HepG2 (cell line): ENCODE data around the gene KL. TPM values are rescaled to one million over a fixed set of nuclear protein-coding genes. Genes with fewer than 3 reads are reported as not detected.

ENCODE experiments used
- ATAC-seq: fragments of 200-7000 bp; cut with Tn5 transposase; 3 replicates; pipeline ENCODE4 v1.9.1; 2020; ENCODE audit warnings: mild to moderate bottlenecking, moderate library complexity
- BruUV-seq: library from RNA; stranded (reverse); fragments of 400-500 nt; replicated peaks from 2 replicates; lab custom pipeline; 2021; lab: Mats Ljungman, UMichigan
- CTCF ChIA-PET: fragments of 300-600 bp; formaldehyde crosslinking; extraction: SDS; loops from one replicate; lab custom pipeline; 2021; ENCODE audit warnings: low total read pairs, inconsistent platforms, low intra/inter-chr PET ratio; lab: Yijun Ruan, JAX
- POLR2A ChIA-PET: fragments of 350-600 bp; sonication (Branson Sonifier 250); formaldehyde crosslinking; loops from one replicate; lab custom pipeline; 2020; ENCODE audit warnings: antibody characterized with exemption, inconsistent platforms; lab: Yijun Ruan, JAX
- DNase-seq: peaks from one replicate; pipeline ENCODE4 v3.0.0-alpha.2; 2015; ENCODE audit warnings: low spot score
- FAIRE-seq: peaks from 3 replicates; lab custom pipeline; 2011; peaks lifted over from hg19 to GRCh38; lab: Jason Lieb, UNC
- H2AFZ ChIP-seq: one replicate; pipeline ENCODE4 v1.6.1; 2011; ENCODE audit warnings: low read length, inconsistent platforms
- H3K27ac ChIP-seq: fragments of 300-600 bp; 3 replicates; pipeline ENCODE4 v1.8.0; 2011; ENCODE audit warnings: mixed run types, mild to moderate bottlenecking, mixed read lengths, low read length, inconsistent platforms; ENCODE audit not compliant: insufficient read depth; ENCODE audit errors: extremely low read length
- H3K27me3 ChIP-seq, 2 experiments: fragments of 200-600 bp in 1 of 2; 2 replicates in 1 of 2; 3 replicates in 1 of 2; pipeline versions ENCODE4 v1.6.0 to v1.8.0; 2011; ENCODE audit warnings: low read length in 2 of 2, mild to moderate bottlenecking in 2 of 2, moderate library complexity in 2 of 2, inconsistent platforms in 1 of 2; ENCODE audit not compliant: insufficient read depth in 2 of 2, control insufficient read depth in 1 of 2
- H3K36me3 ChIP-seq, 2 experiments: fragments of 200-600 bp in 1 of 2; replicated peaks in 1 of 2; 2 replicates in 1 of 2; 3 replicates in 1 of 2; pipeline versions ENCODE4 v1.5.1 to v1.8.0; 2011; ENCODE audit warnings: low read length in 2 of 2, inconsistent platforms in 1 of 2; ENCODE audit not compliant: insufficient read depth in 2 of 2, control insufficient read depth in 1 of 2
- H3K4me1 ChIP-seq: 2 replicates; pipeline ENCODE4 v1.5.1; 2012; ENCODE audit warnings: low read length, inconsistent platforms; ENCODE audit not compliant: insufficient read depth
- H3K4me2 ChIP-seq: 2 replicates; pipeline ENCODE4 v1.6.0; 2011; ENCODE audit warnings: low read depth, low read length, inconsistent platforms
- H3K4me3 ChIP-seq, 3 experiments: fragments of 200-600 bp in 1 of 3; sonication (generic), shearing (Covaris generic) in 1 of 3; replicated peaks in 1 of 3; 2 replicates each; pipeline ENCODE4 v1.5.1; 2011 to 2016; ENCODE audit warnings: low read length in 3 of 3, inconsistent platforms in 2 of 3, low read depth in 2 of 3, mild to moderate bottlenecking in 2 of 3, control low read depth in 1 of 3, mixed read lengths in 1 of 3; ENCODE audit not compliant: insufficient read depth in 1 of 3
- H3K79me2 ChIP-seq: one replicate; pipeline ENCODE4 v1.6.1; 2011; ENCODE audit warnings: low read length, inconsistent platforms; ENCODE audit not compliant: insufficient read depth
- H3K9ac ChIP-seq: 2 replicates; pipeline ENCODE4 v1.6.0; 2011; ENCODE audit warnings: mild to moderate bottlenecking, low read depth, low read length, inconsistent platforms; ENCODE audit not compliant: insufficient read depth
- H3K9me3 ChIP-seq: 2 replicates; pipeline ENCODE4 v1.5.1; 2012; ENCODE audit warnings: mild to moderate bottlenecking, low read length
- H4K20me1 ChIP-seq: 2 replicates; pipeline ENCODE4 v1.6.0; 2011; ENCODE audit warnings: inconsistent platforms, mild to moderate bottlenecking, low read length, moderate library complexity; ENCODE audit not compliant: insufficient read depth
- ATF7-NPFF ChIP-seq: sonication (generic); formaldehyde crosslinking; IDR thresholded peaks from 2 replicates; pipeline ENCODE4 v1.8.1; 2023; ENCODE audit warnings: mild to moderate bottlenecking, low read depth, missing genetic modification reagents, moderate library complexity
- FOXJ3 ChIP-seq: sonication (generic); formaldehyde crosslinking; IDR thresholded peaks from 2 replicates; pipeline ENCODE4 v1.4.0; 2020; ENCODE audit warnings: missing genetic modification reagents, mild to moderate bottlenecking, borderline replicate concordance
- HIC2 ChIP-seq: sonication (generic); formaldehyde crosslinking; IDR thresholded peaks from 2 replicates; pipeline ENCODE4 v1.9.0; 2022; ENCODE audit warnings: low read depth, missing genetic modification reagents
- HNRNPL ChIP-seq: fragments of 200-400 bp; formaldehyde crosslinking; IDR thresholded peaks from 2 replicates; pipeline ENCODE4 v1.6.1; 2017; ENCODE audit warnings: mild to moderate bottlenecking, low read depth, low read length
- NFRKB ChIP-seq: fragments of 450-650 bp; IDR thresholded peaks from 2 replicates; pipeline ENCODE4 v1.6.1; 2017
- PHF5A ChIP-seq: IDR thresholded peaks from one replicate; pipeline ENCODE4 v1.6.1; 2018; ENCODE audit warnings: low read depth, missing genetic modification reagents; ENCODE audit not compliant: unreplicated experiment
- RERE ChIP-seq: IDR thresholded peaks from 2 replicates; pipeline ENCODE4 v1.6.1; 2016; ENCODE audit warnings: low read depth, missing genetic modification reagents, missing compliant biosample characterization
- ZBTB49 ChIP-seq: sonication (generic); formaldehyde crosslinking; IDR thresholded peaks from 2 replicates; pipeline ENCODE4 v1.4.0; 2020; ENCODE audit warnings: missing genetic modification reagents, borderline replicate concordance
- ZNF121 ChIP-seq: sonication (generic); formaldehyde crosslinking; IDR thresholded peaks from 2 replicates; pipeline ENCODE4 v1.5.0; 2020; ENCODE audit warnings: mild to moderate bottlenecking, missing genetic modification reagents
- ZNF205 ChIP-seq: IDR thresholded peaks from 2 replicates; pipeline ENCODE4 v1.6.1; 2018; ENCODE audit warnings: missing biosample characterization, missing genetic modification reagents
- ZNF256 ChIP-seq: sonication (generic); formaldehyde crosslinking; conservative IDR thresholded peaks from 2 replicates; pipeline ENCODE4 v1.4.0; 2020; ENCODE audit warnings: missing genetic modification reagents
- ZNF567 ChIP-seq: sonication (generic); formaldehyde crosslinking; IDR thresholded peaks from 2 replicates; pipeline ENCODE4 v1.8.1; 2023; ENCODE audit warnings: mild to moderate bottlenecking, missing genetic modification reagents, borderline replicate concordance
- ZNF678 ChIP-seq: sonication (generic); formaldehyde crosslinking; IDR thresholded peaks from 2 replicates; pipeline ENCODE4 v1.4.0; 2020; ENCODE audit warnings: mild to moderate bottlenecking, missing genetic modification reagents
- ZSCAN9 ChIP-seq: IDR thresholded peaks from 2 replicates; pipeline ENCODE4 v1.6.1; 2016; ENCODE audit warnings: borderline replicate concordance
- WGBS: methylation state at CpG from one replicate; pipeline ENCODE4 v1.1.6; 2017; ENCODE audit warnings: low lambda C conversion rate; 5-methylcytosine and 5-hydroxymethylcytosine counted together
- in situ Hi-C: cut with HindIII; loops from 2 replicates; pipeline ENCODE4 v1.10.0; 2017; ENCODE audit warnings: low pct_unique_long_range_greater_than_20kb; ENCODE audit not compliant: extremely low pct_ligation_motif_present
- intact Hi-C: fragments of 100-400 bp; cut with micrococcal nuclease; formaldehyde crosslinking; loops from one replicate; pipeline ENCODE4 v1.10.0; 2022; ENCODE audit not compliant: unreplicated experiment
- polyA plus RNA-seq, 8 experiments: library from polyadenylated mRNA; depleted of rRNA in 3 of 8; stranded (reverse) in 7 of 8; unstranded in 1 of 8; fragments of >200 nt; fragmentation: Illumina TruSeq in 4 of 8; extraction: Trizol in 4 of 8; gene quantifications; 2 replicates each; pipeline versions ENCODE4 v1.2.1 to v1.2.3, GENCODE V29; 2011 to 2016; ENCODE audit warnings: low read depth in 4 of 8, missing spikeins in 1 of 8, mixed read lengths in 1 of 8; ENCODE audit not compliant: insufficient read depth in 1 of 8
- total RNA-seq, 5 experiments: library from RNA; depleted of rRNA; stranded (reverse); fragments of >200 nt; fragmentation: Illumina TruSeq; extraction: Trizol; gene quantifications; 2 replicates each; pipeline ENCODE4 v1.2.3, GENCODE V29; 2016; ENCODE audit warnings: low read depth in 1 of 5
- TF ChIP-seq, protein P1 (sequence below): sonication (generic); formaldehyde crosslinking; IDR thresholded peaks from 2 replicates; pipeline ENCODE4 v1.4.0; 2020; ENCODE audit warnings: missing genetic modification reagents

The KL gene
- total and polyA plus RNA-seq, 2 of the 13 experiments (the other 11 are each of a cell fraction or from before 2014, with no cell fraction given), result not detected

DNA sequence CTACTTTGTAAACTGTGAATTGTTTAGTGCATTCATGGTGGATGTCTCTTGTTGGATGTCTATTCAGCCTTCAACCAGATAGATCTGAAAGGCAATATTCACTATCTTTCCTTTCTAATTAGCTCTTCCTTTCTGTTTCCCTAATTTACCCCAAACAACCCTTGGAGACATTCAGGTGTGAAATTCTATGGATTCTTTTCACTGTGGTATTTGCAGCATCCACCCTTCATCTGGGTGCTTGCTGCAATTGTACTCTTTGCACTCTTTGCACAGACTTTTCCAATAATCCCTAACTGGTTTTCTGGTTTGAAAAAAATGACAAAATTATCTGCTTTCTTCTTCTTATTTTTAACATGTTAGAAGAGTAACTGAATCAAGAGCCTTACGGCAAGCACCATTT is 56.5 kb downstream of the KL start:
- in situ Hi-C loops, result no loop called here
- no peak overlapping the region for H3K4me3 ChIP-seq
- no peak overlapping the region for H2AFZ ChIP-seq
- H3K27ac ChIP-seq, result no peak overlapping the region
- H3K27me3 ChIP-seq, result no peaks in the 10 kb centered on the region
- FAIRE-seq, result no peak
- no peak for DNase-seq
- H3K79me2 ChIP-seq, result no peaks in the 10 kb centered on the region
- H3K4me2 ChIP-seq, result no peak overlapping the region
- no peaks in the 10 kb centered on the region for H4K20me1 ChIP-seq
- TF ChIP-seq ATF7-NPFF (CRISPR knock-in tag) (no peak), ZNF678 (CRISPR knock-in tag) (no peak), ZNF205 (CRISPR knock-in tag) (no peak), PHF5A (no peak), NFRKB (no peak), HNRNPL (no peak), ZNF256 (no peak), ZNF567 (CRISPR knock-in tag) (no peak), RERE (CRISPR knock-in tag) (no peak), ZBTB49 (CRISPR knock-in tag) (no peak), FOXJ3 (CRISPR knock-in tag) (no peak), ZNF121 (CRISPR knock-in tag) (no peak), ZSCAN9 (no peak), HIC2 (CRISPR knock-in tag) (no peak)
- TF ChIP-seq, protein P1, sequence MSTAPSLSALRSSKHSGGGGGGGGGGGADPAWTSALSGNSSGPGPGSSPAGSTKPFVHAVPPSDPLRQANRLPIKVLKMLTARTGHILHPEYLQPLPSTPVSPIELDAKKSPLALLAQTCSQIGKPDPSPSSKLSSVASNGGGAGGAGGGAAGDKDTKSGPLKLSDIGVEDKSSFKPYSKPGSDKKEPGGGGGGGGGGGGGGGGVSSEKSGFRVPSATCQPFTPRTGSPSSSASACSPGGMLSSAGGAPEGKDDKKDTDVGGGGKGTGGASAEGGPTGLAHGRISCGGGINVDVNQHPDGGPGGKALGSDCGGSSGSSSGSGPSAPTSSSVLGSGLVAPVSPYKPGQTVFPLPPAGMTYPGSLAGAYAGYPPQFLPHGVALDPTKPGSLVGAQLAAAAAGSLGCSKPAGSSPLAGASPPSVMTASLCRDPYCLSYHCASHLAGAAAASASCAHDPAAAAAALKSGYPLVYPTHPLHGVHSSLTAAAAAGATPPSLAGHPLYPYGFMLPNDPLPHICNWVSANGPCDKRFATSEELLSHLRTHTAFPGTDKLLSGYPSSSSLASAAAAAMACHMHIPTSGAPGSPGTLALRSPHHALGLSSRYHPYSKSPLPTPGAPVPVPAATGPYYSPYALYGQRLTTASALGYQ (CRISPR knock-in tag), result no peak
- no peak overlapping the region for H3K9ac ChIP-seq
- ATAC-seq, result no peak
- ChIA-PET CTCF (no interaction called here), POLR2A (no interaction called here)
- no TSS peak for BruUV-seq
- 32% methylated on average over 1 of the region's 1 CpG for WGBS
- no peaks in the 10 kb centered on the region for H3K4me1 ChIP-seq
- H3K36me3 ChIP-seq, result no peaks in the 10 kb centered on the region
- intact Hi-C loops, result no loop called here
- no peaks in the 10 kb centered on the region for H3K9me3 ChIP-seq
